Osteoblast (primary cell): ENCODE data around the gene MAMSTR. TPM values are rescaled to one million over a fixed set of nuclear protein-coding genes. Genes with fewer than 3 reads are reported as not detected.
A peak's percentile ranks its signal among the peaks of the same experiment; 100 is the strongest.

Experiments used
- DNase-seq: peaks from one replicate; pipeline ENCODE4 v3.0.0; 2011; ENCODE audit warnings: low spot score, mixed read lengths; ENCODE audit not compliant: insufficient read length; ENCODE audit errors: missing footprints
- H2AFZ ChIP-seq: 2 replicates; pipeline ENCODE4 v1.6.0; 2011; ENCODE audit warnings: mild to moderate bottlenecking, low read length
- H3K27ac ChIP-seq: 2 replicates; pipeline ENCODE4 v1.5.1; 2011; ENCODE audit warnings: mild to moderate bottlenecking, low read depth, low read length, moderate library complexity
- H3K27me3 ChIP-seq: 2 replicates; pipeline ENCODE4 v1.6.0; 2012; ENCODE audit warnings: mild to moderate bottlenecking, control low read depth, inconsistent platforms, low read length, moderate library complexity; ENCODE audit not compliant: insufficient read depth
- H3K36me3 ChIP-seq: 2 replicates; pipeline ENCODE4 v1.5.1; 2011; ENCODE audit warnings: mild to moderate bottlenecking, low read length, control low read depth, moderate library complexity; ENCODE audit not compliant: insufficient read depth
- H3K4me1 ChIP-seq: 2 replicates; pipeline ENCODE4 v1.5.1; 2011; ENCODE audit warnings: mild to moderate bottlenecking, low read length, control low read depth, moderate library complexity; ENCODE audit not compliant: insufficient read depth
- H3K4me2 ChIP-seq: 2 replicates; pipeline ENCODE4 v1.6.0; 2011; ENCODE audit warnings: mild to moderate bottlenecking, low read length; ENCODE audit not compliant: insufficient read depth
- H3K4me3 ChIP-seq: fragments of 200-600 bp; sonication (generic); 3 replicates; pipeline ENCODE4 v1.5.1; 2012; ENCODE audit warnings: mild to moderate bottlenecking, low read length, inconsistent platforms; ENCODE audit not compliant: insufficient read depth
- H3K79me2 ChIP-seq: 2 replicates; pipeline ENCODE4 v1.6.0; 2012; ENCODE audit warnings: mild to moderate bottlenecking, low read length, control low read depth, inconsistent platforms; ENCODE audit not compliant: insufficient read depth
- H3K9me3 ChIP-seq: 2 replicates; pipeline ENCODE4 v1.5.1; 2011; ENCODE audit warnings: low read depth, low read length, control low read depth
- H4K20me1 ChIP-seq: 2 replicates; pipeline ENCODE4 v1.6.0; 2012; ENCODE audit warnings: mild to moderate bottlenecking, low read length, control low read depth; ENCODE audit not compliant: insufficient read depth
- total RNA-seq: library from RNA; depleted of rRNA; stranded (reverse); fragments of >200 nt; gene quantifications from 2 replicates; pipeline ENCODE4 v1.2.3, GENCODE V29; 2012
- TF ChIP-seq, protein P1 (sequence below): IDR thresholded peaks from 2 replicates; pipeline ENCODE4 v1.5.1; 2011; ENCODE audit warnings: mild to moderate bottlenecking, low read depth, low read length, moderate library complexity; ENCODE audit errors: extremely low read depth

MAMSTR gene
- total RNA-seq, 1 donor, result 0.36 TPM

DNA sequence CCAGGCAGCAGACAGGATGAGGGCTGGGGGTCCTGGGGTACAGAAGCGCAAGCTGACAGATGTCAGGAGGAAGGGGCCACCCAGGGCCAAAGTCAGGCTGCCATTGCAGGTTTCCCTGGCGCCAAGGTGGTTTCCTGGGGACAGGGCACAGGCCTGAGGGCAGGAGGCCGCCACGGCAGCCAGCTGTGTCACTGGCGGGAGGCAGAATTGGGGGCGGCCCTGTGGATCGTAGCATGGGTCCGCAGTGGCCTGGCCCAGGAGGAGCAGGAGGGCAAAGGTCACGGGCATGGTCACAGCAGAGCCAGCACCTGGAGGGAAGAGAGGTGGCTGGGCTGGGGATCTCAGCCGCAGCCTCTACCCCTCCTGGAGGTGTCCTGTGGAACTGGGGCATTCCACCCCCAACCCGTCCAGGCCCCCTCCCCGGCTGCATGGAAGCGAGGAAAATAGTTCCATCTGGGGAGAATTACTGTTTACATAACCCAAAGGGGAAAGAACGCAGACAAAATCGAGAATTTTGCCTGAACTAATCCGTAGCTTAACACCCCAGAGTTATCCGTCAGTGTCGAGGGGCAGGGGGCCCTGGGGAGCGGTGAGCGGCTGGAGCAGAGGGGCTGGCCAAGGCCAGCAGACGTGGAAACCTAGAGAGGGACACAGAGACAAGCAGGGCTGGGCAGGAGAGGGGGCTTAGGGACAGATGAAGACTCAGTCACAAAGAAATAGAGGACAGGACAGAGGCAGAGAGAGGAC lies 48.7 kb downstream of the MAMSTR start:
- no peaks in the 10 kb centered on the region for H3K36me3 ChIP-seq
- no peaks in the 10 kb centered on the region for H3K4me1 ChIP-seq
- DNase-seq, result peak; percentile 52
- H3K27me3 ChIP-seq, result peaks cover under 1% of the 10 kb centered on the region
- H3K79me2 ChIP-seq, result no peaks in the 10 kb centered on the region
- no peaks in the 10 kb centered on the region for H3K9me3 ChIP-seq
- TF ChIP-seq, protein P1, sequence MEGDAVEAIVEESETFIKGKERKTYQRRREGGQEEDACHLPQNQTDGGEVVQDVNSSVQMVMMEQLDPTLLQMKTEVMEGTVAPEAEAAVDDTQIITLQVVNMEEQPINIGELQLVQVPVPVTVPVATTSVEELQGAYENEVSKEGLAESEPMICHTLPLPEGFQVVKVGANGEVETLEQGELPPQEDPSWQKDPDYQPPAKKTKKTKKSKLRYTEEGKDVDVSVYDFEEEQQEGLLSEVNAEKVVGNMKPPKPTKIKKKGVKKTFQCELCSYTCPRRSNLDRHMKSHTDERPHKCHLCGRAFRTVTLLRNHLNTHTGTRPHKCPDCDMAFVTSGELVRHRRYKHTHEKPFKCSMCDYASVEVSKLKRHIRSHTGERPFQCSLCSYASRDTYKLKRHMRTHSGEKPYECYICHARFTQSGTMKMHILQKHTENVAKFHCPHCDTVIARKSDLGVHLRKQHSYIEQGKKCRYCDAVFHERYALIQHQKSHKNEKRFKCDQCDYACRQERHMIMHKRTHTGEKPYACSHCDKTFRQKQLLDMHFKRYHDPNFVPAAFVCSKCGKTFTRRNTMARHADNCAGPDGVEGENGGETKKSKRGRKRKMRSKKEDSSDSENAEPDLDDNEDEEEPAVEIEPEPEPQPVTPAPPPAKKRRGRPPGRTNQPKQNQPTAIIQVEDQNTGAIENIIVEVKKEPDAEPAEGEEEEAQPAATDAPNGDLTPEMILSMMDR, result no peak
- no peak overlapping the region for H3K27ac ChIP-seq
- H2AFZ ChIP-seq, result no peak overlapping the region
- H4K20me1 ChIP-seq, result no peaks in the 10 kb centered on the region
- H3K4me3 ChIP-seq, result no peak overlapping the region
- H3K4me2 ChIP-seq, result no peak overlapping the region

DNA sequence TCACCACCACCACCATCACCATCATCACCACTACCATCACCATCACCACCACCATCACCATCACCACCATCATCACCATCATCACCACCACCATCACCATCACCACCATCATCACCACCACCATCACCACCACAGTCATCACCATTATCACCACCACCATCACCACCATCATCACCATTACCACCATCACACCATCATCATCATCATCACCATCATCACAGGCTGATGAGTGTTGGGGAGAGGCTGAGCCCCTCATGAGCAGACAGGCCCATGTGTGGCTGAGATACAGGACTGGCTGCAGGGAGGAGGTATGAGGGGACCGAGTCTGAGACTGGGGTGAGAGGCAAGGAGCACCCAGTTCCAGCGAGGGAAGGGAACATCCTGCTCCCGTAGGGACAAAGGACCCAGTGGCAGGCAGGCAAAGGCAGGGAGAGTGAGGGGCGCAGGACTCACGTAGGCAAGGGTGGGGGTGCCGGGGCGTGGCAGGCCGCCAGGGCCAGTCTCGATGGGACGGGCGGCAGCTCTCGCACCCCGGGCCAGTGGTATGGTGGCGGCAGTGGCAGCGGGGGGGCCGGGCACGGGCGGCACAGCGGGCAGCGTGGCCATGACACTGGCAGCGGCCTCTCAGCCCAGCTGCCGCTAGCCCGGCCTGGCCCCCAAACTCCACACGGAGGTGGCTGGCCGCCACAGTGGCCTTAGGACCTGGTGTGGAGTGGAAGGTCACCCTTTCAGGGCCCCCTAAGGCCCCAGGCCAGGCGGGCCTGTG lies 49.4 kb downstream of the MAMSTR start:
- H3K36me3 ChIP-seq, result no peaks in the 10 kb centered on the region
- no peaks in the 10 kb centered on the region for H3K4me1 ChIP-seq
- no peaks in the 10 kb centered on the region for H3K79me2 ChIP-seq
- TF ChIP-seq, protein P1, result no peak
- no peaks in the 10 kb centered on the region for H3K9me3 ChIP-seq
- no peak overlapping the region for H3K4me2 ChIP-seq
- no peak overlapping the region for H3K4me3 ChIP-seq
- H3K27me3 ChIP-seq, result peaks cover 2% of the 10 kb centered on the region
- no peak overlapping the region for H2AFZ ChIP-seq
- DNase-seq, result peak; percentile 53
- H4K20me1 ChIP-seq, result no peaks in the 10 kb centered on the region
- H3K27ac ChIP-seq, result no peak overlapping the region

DNA sequence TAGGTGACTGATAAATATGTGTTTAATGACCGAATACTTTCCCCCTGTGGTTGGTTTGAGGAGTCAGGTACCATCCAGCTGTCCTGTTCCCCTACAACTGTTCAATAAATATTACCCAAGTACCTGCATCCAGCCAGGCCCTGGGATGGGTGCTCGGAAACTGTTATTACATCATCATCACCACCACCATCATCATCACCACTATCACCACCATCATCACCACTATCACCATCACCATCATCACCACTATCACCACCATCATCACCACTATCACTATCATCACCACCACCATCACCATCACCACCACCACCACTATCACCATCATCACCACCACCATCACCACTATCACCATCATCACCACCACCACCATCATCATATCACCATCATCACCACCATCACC lies 50.8 kb downstream of the MAMSTR start:
- H3K36me3 ChIP-seq, result no peaks in the 10 kb centered on the region
- DNase-seq, result no peak
- no peaks in the 10 kb centered on the region for H3K9me3 ChIP-seq
- no peaks in the 10 kb centered on the region for H3K79me2 ChIP-seq
- H3K4me2 ChIP-seq, result no peak overlapping the region
- no peaks in the 10 kb centered on the region for H4K20me1 ChIP-seq
- H3K27ac ChIP-seq, result no peak overlapping the region
- H3K4me3 ChIP-seq, result no peak overlapping the region
- H3K4me1 ChIP-seq, result no peaks in the 10 kb centered on the region
- TF ChIP-seq, protein P1, result no peak
- H2AFZ ChIP-seq, result no peak overlapping the region
- H3K27me3 ChIP-seq, result peaks cover 2% of the 10 kb centered on the region

DNA sequence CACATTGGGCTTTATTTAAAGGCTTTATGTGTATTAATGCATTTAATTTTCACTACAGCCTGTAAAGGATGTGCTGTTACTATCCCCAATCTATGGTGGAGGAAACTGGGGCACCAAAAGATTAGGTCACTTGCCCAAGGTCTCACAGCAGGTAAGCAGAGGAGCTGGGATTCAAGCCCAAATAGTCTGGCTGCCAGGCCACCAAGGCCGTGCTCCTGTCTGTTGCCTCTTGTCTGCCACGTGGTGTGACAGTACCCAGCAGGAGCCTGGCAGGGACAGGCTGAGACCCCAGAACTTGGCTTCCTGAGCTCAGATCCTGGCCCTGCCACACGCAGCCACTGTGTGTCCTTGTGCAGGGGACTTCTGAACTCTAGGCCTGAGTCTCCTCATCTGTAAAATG lies 51.2 kb downstream of the MAMSTR start:
- Histone ChIP-seq H3K36me3 (no peaks in the 10 kb centered on the region), H3K27me3 (peaks cover 2% of the 10 kb centered on the region), H3K79me2 (no peaks in the 10 kb centered on the region), H3K4me1 (no peaks in the 10 kb centered on the region), H3K4me3 (no peak overlapping the region), H3K4me2 (no peak overlapping the region), H3K27ac (no peak overlapping the region), H3K9me3 (no peaks in the 10 kb centered on the region), H2AFZ (no peak overlapping the region), H4K20me1 (no peaks in the 10 kb centered on the region)
- peak; percentile 41 for DNase-seq
- TF ChIP-seq, protein P1, result no peak
